NCI-H2029 treated with DMSO at 0.1 percent for 48 hours (cell line): Measurements from ENCODE around the gene SS18L1.

Experiments
- DNase-seq: peaks from one replicate; lab custom pipeline; 2025; lab: John Stamatoyannopoulos, UW

Gene SS18L1

DNA sequence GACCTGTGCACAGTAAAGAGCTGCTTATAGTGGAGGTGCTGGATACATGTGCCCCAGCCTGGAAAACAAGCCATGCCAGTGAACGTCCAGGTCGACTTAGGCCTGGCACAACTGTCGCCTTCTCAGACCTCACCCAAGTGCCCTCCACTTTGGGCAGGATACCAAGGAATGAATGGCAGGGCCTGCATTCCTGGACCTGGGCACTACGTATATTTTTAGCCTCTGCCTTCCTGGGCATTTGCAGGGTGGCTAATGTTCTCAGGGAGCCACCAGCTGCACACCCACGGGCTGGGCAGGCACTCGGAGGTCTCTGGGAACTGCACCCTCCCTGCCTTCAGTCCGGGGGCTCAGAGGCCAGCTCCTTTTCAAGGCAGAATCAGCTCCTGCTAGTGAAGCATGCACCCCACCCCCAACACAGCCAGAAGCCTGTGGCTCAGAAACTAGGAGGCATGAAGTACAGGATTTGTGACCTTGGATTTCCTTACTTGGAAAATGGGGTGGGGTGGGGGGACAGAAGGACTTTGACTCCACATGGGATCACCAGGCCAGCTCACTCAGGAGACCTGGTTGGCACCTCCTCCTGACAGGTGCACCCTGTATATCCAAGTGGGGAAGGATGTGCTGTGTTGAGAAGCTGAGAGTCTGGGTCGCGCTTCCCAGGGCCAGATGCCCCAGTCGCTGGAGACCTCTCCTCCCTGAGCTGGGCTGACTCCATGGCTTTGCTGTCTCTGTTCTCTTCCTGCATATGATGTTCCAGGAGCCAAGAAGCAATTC is 23.8 kb upstream of the SS18L1 start:
- DNase-seq: no peak

DNA sequence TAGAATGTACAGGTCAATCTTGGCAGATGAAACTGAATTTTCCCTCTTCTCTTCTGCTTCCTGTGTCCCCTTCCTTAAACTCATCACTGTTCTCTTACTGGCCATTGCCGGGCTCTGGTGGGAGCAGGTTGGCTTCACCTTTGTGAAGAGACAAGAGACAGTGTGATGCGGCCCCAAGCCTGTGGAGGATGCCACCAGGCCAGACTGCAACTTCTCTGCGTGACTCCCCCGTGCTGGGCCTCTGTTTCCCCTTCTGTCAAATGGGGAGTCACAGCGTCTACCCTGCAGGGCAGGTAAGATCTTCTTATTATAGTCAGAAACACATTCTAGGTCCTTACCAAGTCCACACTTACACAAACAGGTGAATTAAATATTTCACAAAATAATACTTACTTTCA is 23.2 kb upstream of the SS18L1 start:
- no peak for DNase-seq

DNA sequence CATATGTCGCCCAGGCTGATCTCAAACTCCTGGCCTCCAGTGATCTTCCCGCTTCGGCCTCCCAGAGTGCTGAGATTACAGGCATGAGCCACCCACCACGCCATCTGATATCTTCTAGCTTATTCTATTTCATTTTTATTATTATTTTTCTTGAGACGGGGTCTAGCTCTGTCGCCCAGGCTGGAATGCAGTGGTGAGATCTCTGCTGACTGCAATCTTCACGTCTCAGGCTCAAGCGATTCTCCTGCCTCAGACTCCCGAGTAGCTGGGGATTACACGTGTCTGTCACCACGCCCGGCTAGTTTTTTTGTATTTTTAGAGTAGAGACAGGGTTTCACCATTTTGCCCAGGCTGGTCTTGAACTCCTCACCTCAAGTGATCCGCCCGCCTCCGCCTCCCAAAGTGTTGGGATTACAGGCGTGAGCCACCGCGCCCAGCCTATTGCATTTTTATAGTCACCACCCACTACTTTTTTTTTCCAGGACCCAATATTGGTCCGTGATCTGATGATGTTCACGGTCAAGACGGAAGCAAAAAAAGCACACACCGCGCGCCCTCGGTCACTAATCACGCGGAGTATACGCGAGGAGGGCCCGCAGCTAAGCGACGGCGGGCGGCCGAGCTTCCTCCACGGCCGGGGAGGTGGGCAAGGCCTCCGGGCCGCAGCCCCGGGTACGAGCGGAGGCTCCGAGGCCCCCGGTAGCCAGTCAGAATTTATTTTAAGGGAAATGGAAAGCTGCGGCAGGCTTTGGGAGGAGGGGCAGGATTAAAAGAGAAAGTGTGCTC is 22.4 kb upstream of the SS18L1 start:
- peak; percentile 39 for DNase-seq

DNA sequence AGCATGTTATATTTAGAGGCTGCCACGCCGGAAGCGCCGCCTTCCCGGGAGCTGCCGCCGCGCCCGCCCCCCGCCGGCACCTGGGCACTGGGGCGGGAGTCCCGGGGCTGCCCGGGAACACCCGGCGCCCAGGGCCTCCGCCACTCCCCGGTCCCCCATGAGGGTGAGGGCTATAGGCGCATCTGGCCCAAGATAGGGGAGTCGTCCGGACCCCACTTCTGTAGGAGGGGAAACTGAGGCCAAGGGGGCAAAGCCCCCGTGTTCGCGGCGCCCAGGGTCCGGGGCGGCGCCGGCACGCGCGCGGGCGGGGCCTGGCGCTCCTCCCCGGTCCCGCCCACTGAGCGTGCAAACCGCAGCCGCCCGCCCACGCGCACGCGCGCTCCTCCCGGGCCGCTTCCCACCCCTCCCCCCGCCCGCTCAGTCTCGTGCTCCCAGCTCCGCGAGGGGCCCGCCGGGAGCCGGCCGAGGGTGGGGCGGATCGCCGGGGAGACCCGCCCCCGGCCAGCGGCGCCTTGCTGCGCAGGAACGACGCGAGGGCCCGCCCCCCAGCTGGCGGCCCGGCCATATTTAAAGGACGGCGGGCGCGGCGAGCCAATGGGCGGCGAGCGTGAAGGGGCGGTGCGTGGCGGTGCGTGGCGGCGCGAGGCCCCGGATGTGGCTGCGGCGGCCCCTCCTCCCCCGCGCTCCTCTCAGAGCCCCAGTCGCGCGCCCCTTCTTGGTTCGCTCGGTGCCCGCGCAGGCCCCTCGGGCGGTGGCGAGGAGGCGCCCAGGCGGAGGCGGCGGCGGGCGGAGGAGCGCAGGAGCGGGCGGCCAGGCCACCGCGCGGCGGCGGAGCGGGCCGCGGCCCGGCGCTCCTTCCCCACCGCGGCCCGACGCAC is 21.6 kb upstream of the SS18L1 start, which contains the start of gene LSM14B:
TSS of gene LSM14B (plus strand) at position 700 of the 878 bp plus-strand sequence. CDS start 192 bp downstream, outside the sequence.
- DNase-seq: peak; percentile 69

DNA sequence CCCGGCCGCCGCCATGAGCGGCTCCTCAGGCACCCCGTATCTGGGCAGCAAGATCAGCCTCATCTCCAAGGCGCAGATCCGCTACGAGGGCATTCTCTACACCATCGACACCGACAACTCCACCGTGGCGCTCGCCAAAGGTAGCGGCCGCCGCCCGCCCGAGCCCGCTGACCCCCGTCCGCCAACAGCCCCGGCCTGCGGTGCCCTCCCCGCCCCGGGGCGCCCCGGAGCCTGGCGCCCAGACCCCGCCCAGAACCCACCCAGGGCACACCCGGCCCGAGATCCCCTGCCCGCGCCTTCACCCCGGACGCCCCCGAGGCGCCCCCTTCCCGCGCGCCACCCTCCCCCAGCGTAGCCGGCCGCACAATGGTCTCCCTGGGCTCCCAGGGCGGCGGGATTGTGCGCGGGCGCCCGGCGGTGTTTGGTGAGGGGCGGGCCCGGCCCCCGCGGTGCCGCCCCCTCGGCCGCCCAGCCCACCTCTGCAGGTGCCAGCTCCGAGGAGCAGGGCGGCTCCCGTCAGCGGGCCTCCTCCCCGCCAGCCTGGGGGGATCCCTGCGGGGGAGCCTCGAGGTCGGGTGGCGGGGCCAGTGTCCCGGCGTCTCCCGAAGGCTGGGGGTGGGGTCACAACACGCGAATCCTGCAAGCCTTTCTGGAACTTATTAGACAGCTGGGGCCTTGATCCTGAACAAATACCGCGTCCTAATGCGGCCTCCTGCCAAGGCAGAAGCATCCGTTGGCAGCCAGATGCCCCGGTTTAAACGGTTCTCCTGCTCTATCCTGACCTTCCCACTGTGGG is 20.7 kb upstream of the SS18L1 start:
- DNase-seq: no peak

DNA sequence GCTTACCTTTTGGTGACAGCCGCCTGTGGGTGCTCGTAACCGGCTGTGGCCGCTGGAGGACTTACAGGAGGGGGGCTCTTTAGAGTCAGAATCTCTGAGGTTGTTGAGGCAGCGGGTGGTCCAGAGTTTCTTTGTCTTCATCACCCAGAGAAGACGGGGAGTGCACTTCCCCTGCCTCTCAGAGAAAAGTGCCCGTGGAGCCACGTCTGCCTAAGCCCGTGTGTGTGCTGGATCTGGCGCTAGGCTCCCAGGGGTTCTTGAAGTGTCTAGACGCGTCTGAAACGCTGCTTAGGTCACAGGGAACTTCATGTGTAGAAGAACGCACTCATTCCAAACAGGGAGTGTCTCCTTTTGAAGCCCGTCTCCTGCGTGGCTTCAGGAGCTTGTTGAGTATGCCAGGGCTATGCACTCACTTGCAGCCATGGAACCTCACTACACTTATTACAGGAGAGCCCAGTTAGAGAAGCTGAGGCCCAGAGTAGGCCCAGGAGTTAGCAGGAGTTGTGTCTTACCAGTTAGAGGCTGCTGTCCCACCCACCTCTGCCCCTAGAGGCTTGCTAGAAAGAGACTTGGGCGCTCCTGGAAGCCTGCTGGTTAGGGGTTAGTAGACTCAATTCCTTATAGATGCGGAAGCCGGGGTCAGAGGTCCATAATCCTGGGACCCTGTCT is 20.0 kb upstream of the SS18L1 start:
- no peak for DNase-seq

DNA sequence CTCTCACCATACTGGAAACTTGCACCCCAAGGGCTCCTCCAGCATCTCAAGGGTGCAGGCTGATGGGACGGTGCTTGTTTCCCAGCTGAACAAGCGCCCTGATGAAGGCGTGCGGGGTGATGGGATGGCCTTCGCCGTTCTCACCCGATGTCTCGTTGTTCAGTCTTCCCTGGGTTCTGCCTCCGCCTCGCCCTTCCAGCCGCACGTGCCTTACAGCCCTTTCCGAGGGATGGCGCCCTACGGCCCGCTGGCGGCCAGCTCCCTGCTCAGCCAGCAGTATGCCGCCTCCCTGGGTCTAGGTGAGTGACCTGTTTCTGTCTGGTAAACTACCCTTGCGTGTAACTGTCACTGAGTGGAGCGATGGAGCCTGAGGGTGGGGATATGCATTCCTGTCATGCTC is 17.4 kb upstream of the SS18L1 start:
- no peak for DNase-seq

DNA sequence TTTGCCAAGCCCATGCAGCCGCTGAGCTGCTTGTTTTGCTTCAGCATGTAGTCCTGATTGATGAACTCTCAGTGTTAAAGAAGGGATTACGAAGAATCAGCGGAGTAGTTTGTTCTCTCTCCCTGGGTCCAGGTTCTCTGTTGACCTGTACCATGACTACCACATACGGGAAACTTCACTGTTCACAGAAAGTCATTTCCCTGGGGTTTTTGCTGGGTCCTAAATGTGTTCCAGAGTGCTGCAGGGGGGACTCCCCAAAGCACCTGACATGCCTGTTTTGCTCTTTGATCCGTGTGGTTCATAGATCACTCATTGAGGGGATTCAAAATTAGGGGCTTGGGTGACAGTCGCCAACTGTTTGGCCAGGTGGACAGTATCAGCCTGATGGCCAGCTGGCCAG is 15.8 kb upstream of the SS18L1 start:
- no peak for DNase-seq

DNA sequence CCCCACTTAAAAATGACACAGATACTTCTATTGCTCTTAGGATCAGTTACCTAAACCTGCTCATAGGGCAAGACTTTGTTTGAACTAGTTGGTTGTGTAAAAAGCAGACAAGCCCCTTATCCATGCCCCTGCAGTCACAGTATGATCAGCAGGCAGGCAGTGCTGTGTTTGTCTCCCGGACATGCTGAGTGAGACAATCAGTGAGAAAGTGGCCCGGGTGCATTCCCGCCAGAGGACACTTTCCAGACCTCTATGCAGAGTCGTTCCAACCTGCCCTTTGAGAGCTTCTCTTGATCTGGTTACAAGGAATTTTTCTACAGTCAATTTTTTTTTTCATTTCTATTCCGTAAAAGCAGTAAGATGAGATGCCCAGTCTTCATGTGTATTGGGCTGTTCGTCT is 15.1 kb upstream of the SS18L1 start:
- no peak for DNase-seq

DNA sequence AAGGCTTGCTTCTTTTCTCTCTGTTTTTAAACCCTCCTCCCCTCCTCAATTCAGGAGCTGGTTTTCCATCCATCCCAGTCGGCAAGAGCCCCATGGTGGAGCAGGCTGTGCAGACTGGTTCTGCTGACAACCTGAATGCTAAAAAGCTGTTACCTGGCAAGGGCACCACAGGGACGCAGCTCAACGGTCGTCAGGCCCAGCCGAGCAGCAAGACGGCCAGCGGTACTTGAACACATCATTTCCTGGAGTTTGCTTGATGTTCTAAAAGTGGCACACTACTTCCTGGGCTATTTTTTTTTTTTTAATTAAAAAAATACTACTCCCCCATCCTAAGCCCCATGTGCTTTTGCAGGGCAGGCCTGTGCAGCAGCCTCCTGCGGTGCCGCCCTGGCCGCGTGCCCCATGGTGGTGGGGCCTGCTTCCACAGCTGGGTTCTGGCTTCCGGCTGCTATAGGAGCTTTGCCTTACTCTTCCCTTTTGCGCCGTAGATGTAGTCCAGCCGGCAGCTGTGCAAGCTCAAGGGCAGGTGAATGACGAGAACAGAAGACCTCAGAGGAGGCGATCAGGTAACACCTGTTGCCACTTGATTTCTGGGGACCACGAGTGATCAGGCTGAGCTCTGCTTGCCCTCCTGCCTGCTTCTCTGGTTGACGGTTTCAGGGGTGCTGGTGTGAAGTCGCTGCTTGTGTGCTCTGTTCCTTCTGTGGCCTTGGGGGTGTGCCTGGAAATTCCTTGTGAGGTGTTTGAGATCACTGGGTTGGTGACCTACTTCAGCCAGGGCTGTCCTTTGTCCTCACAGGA is 13.6 kb upstream of the SS18L1 start:
- DNase-seq: no peak

DNA sequence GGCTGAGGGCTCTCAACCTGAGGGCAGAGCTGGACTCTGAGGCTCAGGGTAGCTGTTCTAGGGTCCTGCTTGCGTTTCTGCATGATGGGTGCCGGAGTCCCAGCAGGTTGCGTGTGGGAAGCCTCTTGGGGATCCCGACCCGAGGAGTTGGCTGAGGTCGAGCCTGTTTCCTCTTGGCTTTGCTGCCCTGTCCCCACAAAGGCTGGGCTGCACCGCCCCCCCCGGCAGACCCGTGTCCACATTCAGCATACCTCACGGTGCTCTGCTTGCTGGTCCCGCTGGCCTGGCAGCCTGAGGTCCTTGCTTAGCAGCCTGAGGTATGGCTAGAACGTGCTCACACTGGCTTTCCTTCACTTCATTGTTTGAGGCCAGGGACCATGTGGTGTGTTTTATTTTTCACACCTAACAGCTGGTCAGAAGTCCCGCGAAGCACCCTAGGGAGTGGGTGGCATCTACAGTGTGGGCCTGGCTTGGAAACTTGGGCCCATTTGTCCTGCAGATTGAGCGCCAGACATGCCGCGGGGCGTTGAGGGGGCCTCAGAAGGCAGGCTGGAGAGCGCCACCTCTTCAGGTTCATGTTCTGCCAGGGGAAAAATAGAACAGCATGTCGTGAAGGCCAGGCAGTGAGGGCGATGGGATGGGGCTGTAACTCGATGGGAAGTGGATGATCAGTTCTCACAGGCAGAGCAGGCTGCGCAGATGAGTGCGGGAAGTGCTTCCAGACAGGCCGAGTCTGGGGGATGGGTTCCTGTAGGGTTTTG is 11.8 kb upstream of the SS18L1 start:
- no peak for DNase-seq

DNA sequence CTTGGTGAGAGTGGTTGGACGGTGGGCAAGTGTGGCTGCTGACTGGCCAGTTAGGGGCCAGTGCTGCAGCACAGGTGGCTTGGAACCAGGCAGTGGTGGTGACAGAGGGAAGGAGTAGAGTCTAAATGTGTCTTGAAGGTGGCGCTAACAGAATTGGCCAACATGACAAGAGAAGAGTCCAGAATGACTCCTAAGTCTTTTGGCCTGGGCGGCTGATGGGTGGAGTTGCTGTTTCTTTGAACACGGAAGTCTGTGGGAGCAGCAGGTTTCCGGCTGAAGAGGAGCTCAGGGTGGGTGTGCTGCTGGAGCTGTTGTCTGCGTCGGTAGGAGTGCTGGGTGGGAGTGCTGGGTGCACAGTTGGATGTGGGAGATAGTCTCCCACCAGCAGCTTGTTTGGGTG is 11.1 kb upstream of the SS18L1 start:
- DNase-seq: no peak

DNA sequence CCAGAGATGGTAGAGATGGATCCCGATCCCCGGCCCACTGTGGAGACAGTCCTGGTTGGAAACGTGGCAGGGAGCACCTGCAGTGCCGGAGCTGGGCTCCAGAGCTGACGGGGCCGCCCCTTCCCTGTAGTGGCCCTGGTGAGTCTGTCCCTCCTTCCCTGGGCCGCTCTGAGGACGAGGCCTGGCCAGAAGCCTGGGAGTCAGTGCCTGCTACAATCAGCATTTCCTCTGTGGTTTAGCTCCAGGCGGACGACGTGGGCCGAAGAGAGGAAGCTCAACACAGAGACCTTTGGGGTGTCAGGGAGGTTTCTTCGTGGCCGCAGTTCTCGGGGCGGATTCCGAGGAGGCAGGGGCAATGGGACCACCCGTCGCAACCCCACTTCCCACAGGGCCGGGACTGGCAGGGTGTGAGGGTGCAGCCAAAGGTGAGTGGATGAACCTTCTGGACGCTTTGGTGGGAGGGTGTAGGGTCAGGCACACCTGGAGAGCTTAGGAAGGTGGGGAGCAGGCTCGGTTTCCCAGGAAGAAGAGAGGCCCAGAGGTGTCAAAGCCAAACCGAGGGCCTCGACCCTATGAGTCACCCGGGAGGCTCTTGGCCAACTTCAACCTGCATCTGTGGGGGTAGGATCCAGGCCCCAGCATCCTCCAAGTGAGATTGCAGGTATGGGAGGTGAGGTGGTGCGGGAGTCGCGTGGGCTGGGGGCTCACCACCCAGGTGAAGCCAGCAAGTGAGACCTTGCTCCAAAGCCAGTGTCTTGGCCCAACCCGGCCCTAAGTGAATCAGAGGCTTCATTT is 10.3 kb upstream of the SS18L1 start:
- DNase-seq: no peak

DNA sequence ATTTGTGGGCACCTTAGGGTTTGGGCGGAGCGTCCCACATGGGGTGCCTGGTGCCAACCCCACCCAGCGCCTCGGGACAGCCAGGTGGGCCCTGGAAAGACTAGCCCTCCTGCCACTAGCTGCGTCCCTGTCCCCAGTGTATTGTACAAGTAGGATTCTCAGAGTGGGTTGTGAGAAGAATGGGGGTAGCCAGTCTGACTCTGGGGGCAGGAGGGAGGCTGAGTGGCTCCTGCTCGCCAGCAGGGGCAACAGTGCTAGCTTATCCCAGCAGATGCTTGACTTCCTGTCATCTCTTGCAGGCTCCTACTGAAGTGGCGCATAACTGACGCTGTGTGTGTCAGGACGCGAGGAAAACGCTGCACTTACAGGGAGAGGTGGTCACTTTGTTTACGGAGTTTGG is 9.7 kb upstream of the SS18L1 start:
- DNase-seq: no peak

DNA sequence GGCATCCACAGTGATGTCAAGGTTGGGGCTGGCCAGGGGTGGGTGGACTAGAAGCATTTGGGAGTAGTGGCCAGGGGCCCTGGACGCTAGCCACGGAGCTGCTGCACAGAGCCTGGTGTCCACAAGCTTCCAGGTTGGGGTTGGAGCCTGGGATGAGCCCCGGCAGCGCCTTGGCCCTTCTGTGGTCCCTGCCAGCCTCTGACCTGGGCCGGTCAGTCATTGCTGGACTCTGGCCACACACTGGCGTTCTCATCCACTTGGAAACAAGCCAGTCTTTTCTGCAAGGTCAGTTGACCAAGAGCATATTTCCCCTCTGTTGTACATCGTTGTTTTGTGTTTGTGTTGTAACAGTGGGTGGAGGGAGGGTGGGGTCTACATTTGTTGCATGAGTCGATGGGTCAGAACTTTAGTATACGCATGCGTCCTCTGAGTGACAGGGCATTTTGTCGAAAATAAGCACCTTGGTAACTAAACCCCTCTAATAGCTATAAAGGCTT is 8.8 kb upstream of the SS18L1 start:
- no peak for DNase-seq

DNA sequence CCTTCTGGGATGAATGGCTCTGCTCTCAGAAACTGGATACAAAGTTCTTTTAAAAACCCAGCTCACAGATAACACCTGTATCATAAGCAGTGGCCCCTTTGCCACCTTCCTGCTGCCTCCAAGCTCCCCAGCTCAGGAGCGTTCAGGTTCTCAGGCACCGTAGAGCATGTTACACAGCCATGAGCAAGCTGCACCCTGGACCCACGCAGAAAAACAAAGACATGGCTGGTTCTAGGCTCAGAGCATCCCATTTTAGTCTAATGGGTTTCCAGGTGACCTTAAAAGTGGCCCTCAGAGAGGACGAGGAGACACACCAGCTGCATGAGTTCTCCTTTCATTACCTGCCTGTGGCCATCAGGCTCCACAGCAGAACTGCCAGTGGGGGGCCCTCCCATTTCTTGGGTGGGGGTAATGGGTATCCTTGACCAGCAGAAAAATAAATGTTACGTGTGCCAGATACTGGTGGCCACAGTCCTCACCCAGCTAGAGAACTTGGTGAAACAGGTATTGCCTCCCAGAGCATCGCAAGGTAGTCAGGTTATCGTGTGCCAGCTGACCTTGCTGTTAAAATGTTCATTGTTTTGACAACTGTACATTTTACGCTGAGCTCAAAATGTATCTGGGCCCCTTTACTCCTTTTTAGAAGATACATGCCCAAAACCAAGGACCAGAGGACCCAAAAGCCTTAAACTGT is 7.8 kb upstream of the SS18L1 start:
- DNase-seq: no peak

DNA sequence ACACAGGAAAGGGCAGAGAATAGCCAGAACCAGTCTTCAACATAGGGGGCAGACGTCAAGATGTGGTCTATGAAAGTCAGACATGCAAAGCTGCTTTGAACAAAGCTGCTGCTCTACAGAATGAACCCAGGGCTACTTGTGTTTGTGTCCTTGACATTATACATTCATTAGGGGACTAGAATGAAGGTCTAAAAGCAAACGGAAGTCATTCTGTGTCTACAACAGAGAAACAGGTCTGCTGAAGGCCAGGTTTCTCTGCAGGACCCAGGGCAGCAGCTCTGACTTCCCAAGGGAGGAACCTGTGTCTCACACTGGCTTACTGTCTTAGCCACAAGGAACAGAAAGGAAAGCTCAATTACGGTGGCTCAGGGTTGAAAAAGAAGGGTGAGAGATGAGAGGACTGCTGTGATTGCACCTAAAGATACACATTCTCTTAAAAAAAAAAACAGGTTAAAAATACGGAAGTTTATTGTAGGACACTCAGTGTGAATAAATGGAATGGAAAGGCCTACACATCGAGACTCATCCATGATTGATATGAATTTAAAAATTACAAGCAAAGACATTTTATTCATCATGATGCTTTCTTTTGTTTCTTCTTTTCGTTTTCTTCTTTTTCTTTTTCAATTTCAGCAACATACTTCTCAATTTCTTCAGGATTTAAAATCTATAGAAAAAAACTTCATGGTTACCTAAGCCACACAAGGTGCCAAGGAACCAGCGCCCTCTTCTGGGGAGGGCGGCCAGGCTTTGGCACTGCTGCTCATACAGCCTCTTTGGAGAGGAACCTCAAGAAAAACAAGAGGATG is 7.1 kb upstream of the SS18L1 start:
- no peak for DNase-seq
